ENCODE results near the gene UBXN4. TPM values are rescaled to one million over a fixed set of nuclear protein-coding genes. Genes with fewer than 3 reads are reported as not detected.

The UBXN4 gene
- total RNA-seq, 1 donor from 2014 or later: 88.1 TPM

DNA sequence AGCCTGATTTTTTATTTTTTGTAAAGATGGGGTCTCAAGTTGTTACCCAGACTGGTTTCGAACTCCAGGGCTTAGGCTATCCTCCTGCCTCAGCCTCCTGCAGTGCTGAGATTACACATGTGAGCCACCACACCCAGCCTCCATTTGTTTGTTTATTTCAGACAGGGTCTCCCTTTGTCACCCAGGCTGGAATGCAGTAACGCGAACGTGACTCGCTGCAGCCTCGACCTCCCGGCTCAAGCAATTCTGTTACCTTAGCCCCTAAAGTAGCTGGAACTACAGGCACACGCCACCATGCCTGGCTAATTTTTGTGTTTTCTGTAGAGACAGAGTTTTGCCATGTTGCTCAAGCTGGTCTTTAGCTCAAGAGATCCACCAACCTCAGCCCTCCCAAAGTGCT, 27.2 kb downstream of the UBXN4 start:
- Histone ChIP-seq H3K27me3 (ENCODE audit: low read depth) (no peaks in the 10 kb centered on the region), H3K27ac (no peak overlapping the region), H3K4me1 (no peaks in the 10 kb centered on the region), H3K9me3 (no peaks in the 10 kb centered on the region), H3K4me3 (no peak overlapping the region), H3K36me3 (peaks cover 99% of the 10 kb centered on the region)
- ATAC-seq: no peak
- TF ChIP-seq, protein P1, sequence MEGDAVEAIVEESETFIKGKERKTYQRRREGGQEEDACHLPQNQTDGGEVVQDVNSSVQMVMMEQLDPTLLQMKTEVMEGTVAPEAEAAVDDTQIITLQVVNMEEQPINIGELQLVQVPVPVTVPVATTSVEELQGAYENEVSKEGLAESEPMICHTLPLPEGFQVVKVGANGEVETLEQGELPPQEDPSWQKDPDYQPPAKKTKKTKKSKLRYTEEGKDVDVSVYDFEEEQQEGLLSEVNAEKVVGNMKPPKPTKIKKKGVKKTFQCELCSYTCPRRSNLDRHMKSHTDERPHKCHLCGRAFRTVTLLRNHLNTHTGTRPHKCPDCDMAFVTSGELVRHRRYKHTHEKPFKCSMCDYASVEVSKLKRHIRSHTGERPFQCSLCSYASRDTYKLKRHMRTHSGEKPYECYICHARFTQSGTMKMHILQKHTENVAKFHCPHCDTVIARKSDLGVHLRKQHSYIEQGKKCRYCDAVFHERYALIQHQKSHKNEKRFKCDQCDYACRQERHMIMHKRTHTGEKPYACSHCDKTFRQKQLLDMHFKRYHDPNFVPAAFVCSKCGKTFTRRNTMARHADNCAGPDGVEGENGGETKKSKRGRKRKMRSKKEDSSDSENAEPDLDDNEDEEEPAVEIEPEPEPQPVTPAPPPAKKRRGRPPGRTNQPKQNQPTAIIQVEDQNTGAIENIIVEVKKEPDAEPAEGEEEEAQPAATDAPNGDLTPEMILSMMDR (IDR thresholded peaks at IDR 0.05): no peak
- no peak for DNase-seq
- intact Hi-C loops (cut with DNase I): no loop called here

DNA sequence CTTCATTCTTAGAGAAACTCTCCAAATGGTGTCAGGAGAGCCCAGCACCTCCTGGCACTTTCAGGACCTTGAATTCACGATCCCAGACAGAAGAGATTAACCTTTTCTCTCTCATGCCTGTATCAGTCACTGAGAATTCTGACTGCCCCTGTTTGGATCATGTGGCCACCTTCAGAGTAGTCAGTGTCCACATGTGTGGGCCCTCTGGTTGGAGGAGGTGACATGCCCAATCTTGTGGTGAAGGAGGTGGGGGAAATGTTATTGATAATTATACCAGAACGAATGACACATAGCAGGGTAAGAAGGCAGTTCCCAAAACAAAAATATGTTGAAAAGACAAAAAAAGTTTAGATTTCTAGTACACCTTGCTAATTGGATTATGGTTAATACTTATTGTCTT, 31.7 kb downstream of the UBXN4 start:
- Histone ChIP-seq H3K9me3 (no peaks in the 10 kb centered on the region), H3K4me3 (no peak overlapping the region), H3K4me1 (no peaks in the 10 kb centered on the region), H3K27ac (no peak overlapping the region), H3K36me3 (peaks cover 100% of the 10 kb centered on the region), H3K27me3 (ENCODE audit: low read depth) (no peaks in the 10 kb centered on the region)
- DNase-seq (no peak), ATAC-seq (no peak)
- intact Hi-C loops (cut with DNase I): no loop called here
- TF ChIP-seq, protein P1 (IDR thresholded peaks at IDR 0.05): no peak

DNA sequence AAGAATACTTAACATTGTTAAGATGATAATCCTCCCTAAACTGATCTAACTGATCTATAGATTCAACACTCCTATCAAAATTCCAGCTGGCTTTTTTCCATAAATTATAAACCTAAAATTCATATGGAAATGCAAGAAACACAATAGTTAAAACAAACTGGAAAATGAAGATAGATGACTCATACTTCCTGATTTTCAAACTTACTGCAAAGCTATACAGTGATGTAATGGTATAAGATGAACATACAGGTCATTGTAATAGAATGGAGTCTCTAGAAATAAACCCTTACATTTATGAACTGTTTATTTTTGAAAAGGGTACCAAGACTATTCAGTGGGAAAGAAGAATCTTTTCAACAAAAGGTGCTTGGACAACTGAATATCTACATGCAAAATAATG, 32.3 kb downstream of the UBXN4 start:
- TF ChIP-seq, protein P1 (IDR thresholded peaks at IDR 0.05): no peak
- Histone ChIP-seq H3K27ac (no peak overlapping the region), H3K9me3 (no peaks in the 10 kb centered on the region), H3K4me1 (no peaks in the 10 kb centered on the region), H3K4me3 (no peak overlapping the region), H3K36me3 (peaks cover 100% of the 10 kb centered on the region), H3K27me3 (ENCODE audit: low read depth) (no peaks in the 10 kb centered on the region)
- DNase-seq (no peak), ATAC-seq (no peak)
- intact Hi-C loops (cut with DNase I): no loop called here

DNA sequence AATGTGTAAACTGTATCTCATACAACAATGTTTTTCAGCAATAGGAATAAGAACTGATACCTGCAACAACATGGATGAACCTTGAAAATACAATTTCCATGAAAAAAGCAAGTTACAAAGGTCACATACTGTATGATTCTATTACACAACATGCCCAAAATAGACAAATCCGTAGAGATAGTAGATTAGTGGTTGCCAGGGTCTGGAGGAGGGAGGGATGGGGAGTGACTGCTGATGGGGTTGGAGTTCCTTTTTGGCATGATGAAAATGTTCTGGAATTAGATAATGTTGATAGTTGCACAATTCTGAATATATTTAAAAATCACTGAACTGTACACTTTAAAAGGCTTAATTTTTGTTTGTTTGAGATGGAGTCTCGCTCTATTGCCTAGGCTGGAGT, 33.8 kb downstream of the UBXN4 start:
- DNase-seq (no peak), ATAC-seq (peak; percentile 28 to 41)
- intact Hi-C loops (cut with DNase I): no loop called here
- Histone ChIP-seq H3K4me1 (no peaks in the 10 kb centered on the region), H3K27ac (no peak overlapping the region), H3K9me3 (no peaks in the 10 kb centered on the region), H3K4me3 (no peak overlapping the region), H3K36me3 (peaks cover 98% of the 10 kb centered on the region), H3K27me3 (ENCODE audit: low read depth) (no peaks in the 10 kb centered on the region)
- TF ChIP-seq, protein P1 (IDR thresholded peaks at IDR 0.05): no peak

DNA sequence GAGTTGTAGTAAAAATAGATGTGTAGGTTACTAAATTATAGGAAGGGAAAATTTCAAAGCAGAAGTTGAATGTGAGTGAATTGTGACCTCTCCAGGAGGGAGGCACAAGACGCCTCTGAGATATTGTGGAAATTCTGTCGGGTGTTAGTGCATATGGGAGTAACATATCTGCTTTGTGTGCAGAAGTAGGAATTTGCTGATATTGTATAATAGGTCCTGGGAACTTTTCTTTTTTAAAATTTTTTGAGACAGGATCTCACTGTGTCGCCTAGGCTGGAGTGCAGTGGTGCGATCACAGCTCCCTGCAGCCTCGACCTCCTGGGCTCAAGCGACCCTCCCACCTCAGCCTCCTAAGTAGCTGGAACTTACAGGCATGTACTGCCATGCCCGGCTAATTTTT, 34.7 kb downstream of the UBXN4 start:
- Histone ChIP-seq H3K9me3 (no peaks in the 10 kb centered on the region), H3K4me1 (no peaks in the 10 kb centered on the region), H3K4me3 (no peak overlapping the region), H3K27me3 (ENCODE audit: low read depth) (no peaks in the 10 kb centered on the region), H3K27ac (no peak overlapping the region), H3K36me3 (peaks cover 98% of the 10 kb centered on the region)
- DNase-seq (no peak), ATAC-seq (no peak)
- TF ChIP-seq, protein P1 (IDR thresholded peaks at IDR 0.05): no peak
- intact Hi-C loops (cut with DNase I): no loop called here

DNA sequence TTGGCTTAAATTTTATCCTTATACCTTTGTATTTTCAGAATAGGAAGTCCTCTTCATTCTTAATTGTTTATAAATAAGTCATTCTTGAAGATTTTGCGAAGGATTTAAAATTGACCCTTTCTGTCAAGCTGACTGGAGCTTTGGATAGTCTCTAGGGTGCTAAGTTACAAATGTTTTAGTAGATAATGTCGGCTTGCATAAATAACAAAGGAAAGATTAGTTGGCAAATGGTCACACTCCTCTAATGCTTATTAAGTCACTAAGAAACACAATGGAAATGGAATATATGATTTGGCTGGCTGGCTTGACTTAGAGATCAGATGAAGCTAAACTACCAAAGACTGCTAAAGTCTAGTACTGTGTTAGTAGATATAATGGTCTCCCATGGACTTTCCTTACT, 40.6 kb downstream of the UBXN4 start:
- TF ChIP-seq, protein P1 (IDR thresholded peaks at IDR 0.05): no peak
- Histone ChIP-seq H3K9me3 (no peaks in the 10 kb centered on the region), H3K27ac (no peak overlapping the region), H3K4me3 (no peak overlapping the region), H3K36me3 (peaks cover 87% of the 10 kb centered on the region), H3K4me1 (no peaks in the 10 kb centered on the region), H3K27me3 (ENCODE audit: low read depth) (no peaks in the 10 kb centered on the region)
- no peak for ATAC-seq
- intact Hi-C loops (cut with DNase I): no loop called here
- DNase-seq: no peak
